8988T (cell line): ENCODE results near the gene CCDC102B.

Source experiments
- DNase-seq: peaks from one replicate; pipeline ENCODE4 v3.0.0; 2011

Gene CCDC102B

DNA sequence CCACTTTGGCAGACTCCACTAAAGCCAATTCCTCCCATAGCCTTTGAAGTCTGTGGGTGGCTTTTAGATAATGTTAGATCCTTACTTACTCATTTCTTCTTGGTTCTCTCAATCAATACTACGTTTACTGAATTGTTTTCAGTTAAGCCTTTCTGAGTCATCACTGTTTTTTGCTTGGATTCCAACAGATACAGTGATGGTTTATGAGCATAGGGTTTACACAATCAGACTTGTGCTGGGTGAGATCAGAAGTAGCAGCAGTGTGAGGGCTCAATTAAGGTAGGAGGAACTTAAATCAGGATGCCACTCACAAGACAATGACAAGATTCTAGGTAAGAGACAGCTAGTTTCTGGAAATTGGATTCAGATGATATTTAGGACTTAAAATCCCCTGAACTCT, 305.1 kb downstream of the CCDC102B start:
- no peak for DNase-seq
